ENCODE measurements around the gene FAF1. TPM values are rescaled to one million over a fixed set of nuclear protein-coding genes. Genes with fewer than 3 reads are reported as not detected.

FAF1 gene
- total RNA-seq, 1 experiment from 2014 or later = 109 TPM

GRCh38 chr1:50646526-50646925, 313.5 kb downstream of the FAF1 start:
- no peaks in the 10 kb centered on the region for H3K27me3 ChIP-seq (replicated peaks; ENCODE audit: insufficient read depth, low read depth, low read length, poor library complexity)
- no TSS peak for BruUV-seq (replicated peaks)
- no peaks in the 10 kb centered on the region for H3K4me1 ChIP-seq (ENCODE audit: insufficient read depth, low read length, poor library complexity, severe bottlenecking)
- intact Hi-C loops (cut with micrococcal nuclease; ENCODE audit: unreplicated experiment) = no loop called here
- H3K27ac ChIP-seq (ENCODE audit: low read depth, low read length, poor library complexity, severe bottlenecking) = no peak overlapping the region
- no peaks in the 10 kb centered on the region for H3K9me3 ChIP-seq (ENCODE audit: low read depth, low read length, poor library complexity, severe bottlenecking)
- ChIA-PET CTCF (interaction anchor here (0.5 kb wide), 1 partner anchor 58 kb away, joined by 3 read pairs; no protein-coding TSS in a partner anchor), POLR2A (ENCODE audit: low non-redundant PET) (no interaction called here)
- TF ChIP-seq EZH2 (IDR thresholded peaks at IDR 0.05; ENCODE audit: borderline replicate concordance, low read depth, low read length, poor library complexity, severe bottlenecking) (no peak), CTCF (conservative IDR thresholded peaks at IDR 0.05; ENCODE audit: low read depth, low read length) (no peak)
- no peak for DNase-seq (ENCODE audit: low spot score)
- no peaks in the 10 kb centered on the region for H3K36me3 ChIP-seq (ENCODE audit: insufficient read depth, low read length, poor library complexity, severe bottlenecking)
- no peak overlapping the region for H3K4me3 ChIP-seq (ENCODE audit: low read depth, low read length, poor library complexity, severe bottlenecking)

- TF ChIP-seq EZH2 (IDR thresholded peaks at IDR 0.05; ENCODE audit: borderline replicate concordance, low read depth, low read length, poor library complexity, severe bottlenecking) = no peak
- no peak for TF ChIP-seq CTCF (conservative IDR thresholded peaks at IDR 0.05; ENCODE audit: low read depth, low read length)
- CTCF ChIA-PET = no interaction called here
Measured at GRCh38 chr1:50645139-50645538, 314.9 kb downstream of the FAF1 start.

GRCh38 chr1:50644447-50645105, 315.5 kb downstream of the FAF1 start:
- no peak overlapping the region for H3K4me3 ChIP-seq (ENCODE audit: low read depth, low read length, poor library complexity, severe bottlenecking)
- TF ChIP-seq EZH2 (IDR thresholded peaks at IDR 0.05; ENCODE audit: borderline replicate concordance, low read depth, low read length, poor library complexity, severe bottlenecking) (no peak), CTCF (conservative IDR thresholded peaks at IDR 0.05; ENCODE audit: low read depth, low read length) (no peak)
- H3K36me3 ChIP-seq (ENCODE audit: insufficient read depth, low read length, poor library complexity, severe bottlenecking) = no peaks in the 10 kb centered on the region
- BruUV-seq (replicated peaks) = no TSS peak
- H3K27ac ChIP-seq (ENCODE audit: low read depth, low read length, poor library complexity, severe bottlenecking) = no peak overlapping the region
- ChIA-PET POLR2A (ENCODE audit: low non-redundant PET) (interaction anchor here (0.6 kb wide), 1 partner anchor 1280 kb away, joined by 4 read pairs; no protein-coding TSS in a partner anchor), CTCF (no interaction called here)
- no peaks in the 10 kb centered on the region for H3K9me3 ChIP-seq (ENCODE audit: low read depth, low read length, poor library complexity, severe bottlenecking)
- DNase-seq (ENCODE audit: low spot score) = no peak
- H3K27me3 ChIP-seq (replicated peaks; ENCODE audit: insufficient read depth, low read depth, low read length, poor library complexity) = no peaks in the 10 kb centered on the region
- no peaks in the 10 kb centered on the region for H3K4me1 ChIP-seq (ENCODE audit: insufficient read depth, low read length, poor library complexity, severe bottlenecking)
- intact Hi-C loops (cut with micrococcal nuclease; ENCODE audit: unreplicated experiment) = no loop called here

More at GRCh38 chr1:50645139-50645538, 314.9 kb downstream of the FAF1 start:
- BruUV-seq (replicated peaks) = no TSS peak
- Histone ChIP-seq H3K4me3 (ENCODE audit: low read depth, low read length, poor library complexity, severe bottlenecking) (no peak overlapping the region), H3K36me3 (ENCODE audit: insufficient read depth, low read length, poor library complexity, severe bottlenecking) (no peaks in the 10 kb centered on the region), H3K9me3 (ENCODE audit: low read depth, low read length, poor library complexity, severe bottlenecking) (no peaks in the 10 kb centered on the region), H3K27ac (ENCODE audit: low read depth, low read length, poor library complexity, severe bottlenecking) (no peak overlapping the region), H3K4me1 (ENCODE audit: insufficient read depth, low read length, poor library complexity, severe bottlenecking) (no peaks in the 10 kb centered on the region), H3K27me3 (replicated peaks; ENCODE audit: insufficient read depth, low read depth, low read length, poor library complexity) (no peaks in the 10 kb centered on the region)
- intact Hi-C loops (cut with micrococcal nuclease; ENCODE audit: unreplicated experiment) = no loop called here
- DNase-seq (ENCODE audit: low spot score) = no peak
- POLR2A ChIA-PET (ENCODE audit: low non-redundant PET) = interaction anchor here (0.6 kb wide), 1 partner anchor 1280 kb away, joined by 4 read pairs; no protein-coding TSS in a partner anchor
